Measurements from ENCODE around the gene SDF2L1.
"Not testable (repeated sequence)": the region's sequence is repeated elsewhere in the genome, so short reads cannot be mapped to it uniquely, and the experiment has no call there.

Gene SDF2L1

DNA sequence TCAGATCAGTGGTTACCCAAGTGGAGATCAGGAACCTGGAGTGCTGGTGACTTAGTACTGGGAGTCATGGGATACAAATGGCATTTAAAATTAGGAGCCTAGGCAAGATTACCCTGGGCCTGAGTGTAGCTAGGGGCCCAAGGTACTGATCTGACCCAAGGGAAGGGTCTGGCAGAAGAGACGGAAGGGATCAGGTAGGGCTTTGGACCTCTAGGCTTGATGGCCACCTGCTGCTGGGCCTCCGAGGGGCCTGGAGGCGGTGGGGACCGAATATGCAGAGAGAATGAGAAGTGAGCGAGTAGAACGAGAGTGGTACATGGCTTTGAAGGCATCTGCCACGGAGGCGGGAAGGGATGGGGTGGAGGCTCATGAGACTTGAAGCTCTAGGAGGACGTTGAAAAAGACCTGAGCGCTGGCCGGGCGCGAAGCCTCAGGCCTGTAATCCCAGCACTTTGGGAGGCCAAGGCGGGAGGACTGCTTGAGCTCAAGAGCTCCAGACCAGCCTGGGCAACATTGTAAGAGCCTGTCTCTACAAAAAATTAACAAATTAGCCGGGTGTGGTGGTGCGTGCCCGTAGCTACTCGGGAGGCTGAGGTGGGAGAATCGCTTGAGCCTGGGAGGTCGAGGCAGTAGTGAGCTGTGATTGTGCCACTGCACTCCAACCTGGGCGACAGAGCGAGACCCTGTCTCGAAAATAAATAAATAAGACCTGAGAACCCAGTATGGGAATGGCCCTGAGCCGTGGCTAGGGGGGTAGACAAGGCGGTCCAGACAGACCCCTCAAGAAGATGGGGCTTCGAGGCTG, 23.1 kb downstream of the SDF2L1 start:
- DNase-seq = no peak

DNA sequence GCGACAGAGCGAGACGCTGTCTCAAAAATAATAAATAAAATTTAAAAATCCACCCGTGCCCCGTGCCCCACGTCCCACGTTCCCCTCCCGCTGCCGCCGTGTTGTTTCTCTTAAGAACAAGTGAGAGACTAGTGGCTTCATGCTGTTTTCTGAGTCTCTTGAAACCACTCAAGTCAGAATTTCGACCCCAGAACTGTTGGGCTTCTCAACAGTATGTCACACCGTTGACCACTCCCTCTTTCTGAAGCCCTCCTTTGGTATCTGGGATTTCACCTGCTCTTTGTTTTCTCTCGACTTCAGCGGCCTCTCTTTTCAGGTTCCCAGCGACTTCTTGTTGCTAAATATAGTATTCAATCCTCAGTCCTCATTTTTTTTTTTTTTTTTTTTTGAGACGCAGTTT, 24.7 kb downstream of the SDF2L1 start:
- no peak for DNase-seq

DNA sequence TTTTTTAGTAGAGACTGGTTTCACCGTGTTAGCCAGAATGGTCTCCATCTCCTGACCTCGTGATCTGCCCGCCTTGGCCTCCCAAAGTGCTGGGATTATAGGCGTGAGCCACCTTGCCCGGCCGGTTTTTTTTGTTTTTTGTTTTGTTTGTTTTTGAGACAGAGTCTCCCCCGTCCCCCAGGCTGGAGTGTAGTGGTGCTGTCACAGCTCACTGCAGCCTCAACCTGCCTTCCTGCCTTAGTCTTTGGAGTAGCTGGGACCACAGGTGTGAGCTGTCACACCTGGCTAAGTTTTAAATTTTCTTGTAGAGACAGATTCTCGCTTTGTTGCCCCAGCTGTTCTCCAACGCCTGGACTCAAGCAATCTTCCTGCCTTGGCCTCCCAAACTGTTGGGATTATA, 26.9 kb downstream of the SDF2L1 start:
- no peak for DNase-seq

DNA sequence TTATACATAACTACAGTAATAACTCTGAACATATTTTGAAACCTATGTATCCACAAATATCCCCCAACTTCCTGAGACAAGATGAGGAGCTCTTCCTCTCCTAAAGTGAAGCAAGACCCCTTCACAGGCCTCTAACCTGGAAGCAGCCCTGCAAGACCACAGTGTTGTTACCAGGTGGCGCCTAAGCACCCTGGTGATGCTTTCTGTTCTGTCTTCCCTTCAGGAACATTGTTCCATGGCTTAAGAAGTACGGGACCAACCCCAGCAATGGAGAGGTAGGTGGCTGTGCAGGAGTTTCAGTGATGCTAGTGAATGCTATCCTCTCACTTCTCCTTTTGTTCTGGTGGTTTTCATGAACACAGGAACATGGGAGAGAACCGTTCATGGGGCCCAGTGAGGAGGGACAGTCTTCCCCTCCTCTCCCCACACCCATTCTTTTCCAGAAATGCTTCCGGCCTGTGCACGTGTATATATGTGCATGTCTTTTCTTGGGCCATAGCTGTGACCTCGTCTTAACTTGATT, 30.1 kb downstream of the SDF2L1 start:
- DNase-seq = no peak

DNA sequence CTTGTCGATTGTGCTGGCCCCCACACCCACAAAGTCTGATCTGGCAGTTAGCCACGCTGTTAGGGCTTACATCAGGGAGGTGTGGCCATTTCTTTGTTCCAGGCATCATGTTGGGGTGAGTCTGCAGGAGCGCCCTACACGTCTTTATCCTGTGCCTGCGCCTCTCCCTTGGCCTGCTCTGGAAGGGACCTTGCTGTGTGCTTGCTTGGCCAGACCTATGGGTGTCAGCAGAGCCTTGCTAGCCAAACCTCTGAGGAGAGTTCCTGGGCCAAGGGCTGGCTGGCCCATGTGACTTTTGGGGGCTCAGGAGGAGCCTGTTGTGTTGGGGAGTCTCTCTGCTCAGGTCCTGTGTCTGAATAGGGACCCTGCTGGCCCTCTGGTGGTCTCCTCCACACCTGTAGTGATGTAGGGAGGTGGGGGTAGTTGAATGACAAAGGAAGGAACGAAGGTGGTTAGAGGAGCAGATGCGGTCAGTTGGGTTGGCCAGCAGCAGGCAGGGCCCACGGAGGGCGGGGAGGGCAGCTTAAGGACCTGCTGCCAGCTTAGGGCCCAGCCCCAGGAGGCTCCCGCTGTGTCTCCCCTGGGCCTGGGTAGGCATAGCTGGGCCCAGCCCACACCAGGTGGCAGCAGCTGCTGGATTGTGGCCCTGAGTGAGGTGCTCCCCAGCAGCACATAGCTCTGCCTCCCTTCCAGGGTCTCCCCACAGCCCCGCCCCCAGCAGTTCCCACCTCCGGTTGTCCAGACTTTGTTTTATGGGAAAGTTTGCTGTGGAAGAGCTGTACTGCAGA, 31.6 kb downstream of the SDF2L1 start:
- DNase-seq = no peak

DNA sequence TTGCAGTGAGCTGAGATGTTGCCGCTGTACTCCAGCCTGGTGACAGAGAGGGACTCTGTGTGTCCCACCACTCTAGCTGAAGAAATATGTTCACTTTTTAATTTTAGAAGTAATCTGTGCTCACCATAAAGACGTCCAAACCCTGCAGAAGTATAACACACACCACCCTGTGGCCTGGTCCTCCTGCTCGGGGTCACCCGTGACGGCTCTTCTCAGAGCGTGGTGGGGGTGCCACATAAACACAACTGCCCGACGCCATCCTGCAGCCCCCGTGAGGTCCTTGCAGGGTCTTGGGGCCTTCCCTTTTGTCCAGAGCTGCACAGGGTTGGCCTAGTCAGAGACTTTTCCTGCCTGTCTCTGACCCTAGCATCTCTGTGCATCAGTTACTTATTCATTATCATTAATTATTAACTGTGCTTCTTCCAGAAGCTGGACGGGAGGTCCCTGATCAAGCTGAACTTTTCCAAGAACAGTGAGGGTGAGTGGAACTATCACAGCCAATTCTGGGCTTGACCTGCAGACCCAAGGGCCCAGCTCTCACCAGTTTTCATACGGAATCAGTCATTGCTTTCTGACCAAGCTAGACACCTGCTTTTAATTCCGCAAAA, 32.6 kb downstream of the SDF2L1 start:
- no peak for DNase-seq

DNA sequence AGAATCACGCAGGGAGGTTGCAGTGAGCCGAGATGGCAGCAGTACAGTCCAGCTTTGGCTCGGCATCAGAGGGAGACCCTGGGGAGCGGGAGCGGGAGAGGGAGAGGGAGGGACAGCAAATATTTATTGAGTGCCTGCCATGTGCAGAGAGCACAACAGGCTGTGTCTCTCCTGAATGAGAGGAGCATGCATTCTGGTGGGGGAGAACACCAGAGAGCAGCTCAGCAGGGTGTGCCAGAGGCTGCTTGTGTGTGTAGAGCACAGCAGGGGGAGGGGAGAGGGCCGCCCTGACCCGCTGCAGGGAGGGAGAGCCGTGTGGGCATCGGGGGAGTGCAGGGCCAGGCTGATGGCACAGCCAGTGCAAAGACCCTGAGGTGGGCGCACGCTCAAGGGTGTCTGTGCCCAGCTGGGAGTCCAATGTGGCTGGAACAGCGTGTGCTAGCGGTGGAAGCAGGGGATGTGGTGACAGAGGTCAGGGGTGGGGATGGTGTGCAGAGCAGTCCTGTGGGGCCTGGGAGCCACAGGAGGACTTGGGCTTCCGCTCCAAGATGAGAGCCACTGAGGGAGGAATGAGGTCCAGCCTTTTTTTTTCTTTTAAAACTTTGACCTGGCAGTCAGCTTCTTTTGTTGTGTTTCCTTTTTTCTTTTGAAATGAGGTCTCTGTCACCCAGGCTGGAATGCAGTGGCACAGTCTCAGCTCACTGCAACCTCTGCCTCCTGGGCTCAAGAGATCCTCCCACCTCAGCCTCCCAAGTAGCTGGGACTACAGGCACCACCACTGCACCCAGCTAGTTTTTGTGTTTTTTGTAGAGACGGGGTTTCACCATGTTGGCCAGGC, 35.7 kb downstream of the SDF2L1 start:
- DNase-seq = no peak

DNA sequence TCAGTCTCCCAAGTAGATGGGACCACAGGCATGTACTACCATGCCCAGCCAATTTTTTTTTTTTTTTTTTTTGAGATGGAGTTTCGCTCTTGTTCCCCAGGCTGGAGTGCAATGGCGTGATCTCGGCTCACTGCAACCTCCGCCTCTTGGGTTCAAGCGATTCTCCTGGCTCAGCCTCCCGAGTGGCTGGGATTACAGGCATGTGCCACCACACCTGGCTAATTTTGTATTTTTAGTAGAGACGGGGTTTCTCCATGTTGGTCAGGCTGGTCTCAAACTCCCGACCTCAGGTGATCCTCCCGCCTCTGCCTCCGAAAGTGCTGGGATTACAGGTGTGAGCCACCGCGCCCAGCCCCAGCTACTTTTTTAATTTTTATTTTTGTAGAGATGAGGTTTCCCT, 36.7 kb downstream of the SDF2L1 start:
- DNase-seq = not testable (repeated sequence)

DNA sequence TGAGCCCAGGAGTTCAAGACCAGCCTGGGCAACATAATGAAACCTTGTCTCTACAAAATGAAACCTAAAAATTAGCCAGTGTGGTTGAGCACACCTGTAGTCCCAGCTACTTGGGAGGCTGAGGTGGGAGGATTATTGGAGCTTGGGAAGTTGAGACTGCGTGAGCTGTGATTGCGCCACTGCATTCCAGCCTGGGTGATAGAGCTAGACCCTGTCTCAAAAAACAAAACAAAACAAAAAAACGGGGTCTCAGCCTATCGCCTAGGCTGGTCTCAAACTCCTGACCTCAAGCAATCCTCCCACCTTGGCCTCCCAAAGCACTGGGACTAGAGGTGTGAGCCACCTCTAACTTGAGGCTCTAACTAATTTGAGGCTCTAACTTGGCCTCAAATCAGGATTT, 37.3 kb downstream of the SDF2L1 start:
- no peak for DNase-seq

DNA sequence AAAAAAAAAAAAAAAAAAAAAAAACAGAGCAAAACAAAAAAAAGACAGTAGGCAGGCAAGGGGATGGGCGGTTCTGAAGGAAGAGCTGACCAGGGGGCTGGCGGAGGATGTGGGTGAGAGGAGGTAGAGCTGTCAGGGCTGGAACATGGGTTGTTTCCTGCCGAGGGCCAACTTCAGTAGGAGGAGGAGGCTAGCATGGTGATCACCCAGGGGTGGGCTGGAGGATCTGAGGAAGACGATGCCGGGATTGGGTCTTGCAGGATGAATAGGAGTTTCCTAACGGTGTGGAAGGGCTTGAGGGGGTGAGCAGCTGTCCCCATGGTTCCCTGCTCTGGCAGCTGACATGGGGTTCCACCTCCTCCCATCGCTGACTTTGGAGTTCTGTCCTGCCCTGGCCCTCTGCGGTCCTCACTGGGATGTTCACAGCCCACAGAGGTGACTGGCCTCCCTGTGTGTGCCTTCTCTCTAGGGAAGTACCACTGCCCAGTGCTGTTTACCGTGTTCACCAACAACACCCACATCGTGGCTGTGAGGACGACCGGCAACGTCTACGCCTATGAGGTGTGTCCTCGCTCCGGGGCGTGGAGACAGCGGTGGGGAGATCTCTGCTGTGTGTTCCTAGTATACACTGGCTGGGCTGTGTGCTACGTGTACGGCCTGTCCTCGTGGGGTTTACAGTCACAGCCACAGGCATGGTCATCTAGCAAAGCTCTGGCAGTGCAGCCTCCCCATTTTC, 38.9 kb downstream of the SDF2L1 start:
- no peak for DNase-seq

DNA sequence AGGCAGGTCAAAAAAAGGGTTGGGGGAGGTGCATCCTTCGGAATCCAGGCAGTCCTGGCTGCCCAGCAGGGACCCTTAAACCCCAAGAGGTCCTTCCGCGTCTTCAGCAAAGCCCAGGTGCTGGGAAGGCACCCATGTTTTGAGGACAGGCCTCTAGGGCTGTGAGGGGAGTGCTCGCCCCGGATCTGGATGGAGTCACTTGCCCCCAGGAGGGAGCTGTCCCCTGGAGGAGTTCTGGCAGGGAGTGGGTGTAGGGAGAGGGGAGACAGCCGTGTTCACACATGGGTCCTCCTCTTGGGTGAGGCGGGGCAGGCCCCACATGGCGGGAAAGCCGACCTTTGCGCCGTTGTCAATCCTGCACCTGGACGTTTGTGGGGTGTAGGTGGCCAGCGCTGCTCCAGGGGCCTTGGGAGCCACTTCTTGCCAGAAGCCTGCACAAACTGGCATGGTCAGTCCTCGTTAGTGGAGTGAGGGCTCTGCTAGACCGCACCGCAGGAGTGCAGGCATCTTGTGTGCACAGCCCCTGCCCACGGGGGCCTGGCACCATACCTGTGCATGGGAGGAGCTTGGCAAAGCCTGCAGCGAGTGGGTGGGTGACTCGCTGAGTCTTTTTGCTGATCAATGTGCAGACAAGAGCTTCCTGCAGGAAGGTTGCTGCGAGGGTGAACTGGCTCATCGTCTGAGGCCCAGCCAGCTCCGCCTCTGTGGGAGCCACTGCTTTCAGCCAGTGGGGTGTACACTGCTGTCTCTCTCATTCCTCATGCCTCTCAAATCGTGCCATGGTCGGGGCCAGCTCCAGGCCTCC, 39.7 kb downstream of the SDF2L1 start:
- DNase-seq = no peak

DNA sequence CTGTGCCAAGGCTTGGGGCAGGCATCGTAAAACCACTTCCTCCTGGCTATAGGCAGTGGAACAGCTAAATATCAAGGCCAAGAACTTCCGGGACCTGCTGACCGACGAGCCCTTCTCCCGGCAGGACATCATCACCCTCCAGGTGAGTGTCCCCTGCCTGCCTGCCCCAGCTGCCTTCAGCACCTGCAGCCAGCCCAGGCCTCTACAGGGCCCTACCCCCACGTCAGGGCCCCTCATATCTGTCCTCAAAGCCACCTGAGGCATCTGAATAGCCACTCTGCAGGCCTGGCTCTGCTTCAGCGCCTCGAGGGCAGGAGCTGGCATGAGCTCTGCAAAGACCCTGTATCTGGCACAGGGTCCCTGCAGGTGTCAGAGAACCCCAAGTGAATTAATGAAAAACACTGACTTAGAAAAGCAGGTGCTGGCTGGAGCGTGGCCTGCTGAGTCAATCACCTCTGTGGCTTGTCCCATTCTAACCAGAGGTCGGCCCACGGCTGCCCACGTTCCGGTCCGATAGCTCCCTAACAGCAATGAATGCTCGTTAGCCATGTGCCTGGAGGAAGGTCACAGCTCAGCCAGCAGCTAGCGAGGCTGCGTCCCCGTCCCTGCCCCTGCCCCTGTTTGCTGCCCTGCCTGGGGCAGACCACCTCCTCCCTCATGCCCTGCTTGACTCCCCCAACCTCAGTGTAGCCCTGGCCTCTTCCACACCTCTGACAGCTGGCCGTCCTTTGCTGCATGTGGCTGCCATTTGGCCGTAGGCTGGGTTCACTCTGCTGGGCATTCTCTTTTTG, 40.5 kb downstream of the SDF2L1 start:
- no peak for DNase-seq

DNA sequence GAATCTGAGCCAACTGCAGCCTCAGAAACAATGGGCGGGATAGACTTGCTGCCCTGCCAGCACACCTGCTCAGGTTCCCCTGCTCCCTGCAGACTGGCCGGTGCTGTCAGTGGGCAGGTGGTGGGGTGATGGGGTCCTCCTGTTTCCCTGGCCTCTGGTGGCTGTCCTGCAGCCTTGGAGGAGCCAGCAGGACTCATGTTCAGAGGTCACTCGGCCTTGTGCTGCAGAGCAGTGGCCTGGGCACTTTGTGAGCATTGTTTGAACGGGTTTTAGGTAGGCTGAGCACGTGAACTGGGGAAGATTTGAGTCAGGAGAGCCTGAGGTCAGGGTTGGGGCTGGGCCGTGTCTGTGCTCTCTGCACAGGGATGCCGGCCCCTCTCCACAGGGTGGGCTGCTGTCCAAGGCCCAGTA, 41.3 kb downstream of the SDF2L1 start:
- DNase-seq = no peak

DNA sequence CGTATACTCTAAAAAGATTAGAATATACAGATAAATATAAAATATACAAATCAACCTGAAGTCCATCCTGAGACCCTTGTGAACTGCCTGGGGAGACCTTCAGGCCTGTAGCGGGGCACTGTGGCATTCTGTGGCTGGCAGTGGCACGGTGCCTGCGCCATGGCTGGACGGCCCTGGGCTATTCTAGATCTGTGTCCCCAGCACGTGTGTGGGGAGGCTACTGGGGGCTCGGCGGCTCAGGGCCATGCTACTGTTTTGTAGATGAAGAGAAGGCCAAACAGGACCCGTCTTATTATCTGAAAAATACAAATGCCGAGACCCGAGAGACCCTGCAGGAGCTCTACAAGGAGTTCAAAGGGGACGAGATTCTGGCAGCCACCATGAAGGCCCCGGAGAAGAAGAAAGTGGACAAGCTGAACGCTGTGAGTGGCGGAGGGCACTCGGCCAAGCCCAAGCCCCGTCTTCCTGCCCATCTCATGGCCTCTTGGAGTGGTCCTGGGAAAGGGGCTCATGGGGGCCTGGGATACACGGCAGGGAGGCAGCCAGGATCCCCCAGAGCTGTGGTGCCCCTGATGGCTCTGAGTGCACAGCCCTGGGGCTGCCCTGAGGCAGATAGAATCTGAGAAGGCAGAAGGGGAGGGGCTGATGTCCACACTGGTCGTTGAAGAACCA, 42.5 kb downstream of the SDF2L1 start:
- no peak for DNase-seq

DNA sequence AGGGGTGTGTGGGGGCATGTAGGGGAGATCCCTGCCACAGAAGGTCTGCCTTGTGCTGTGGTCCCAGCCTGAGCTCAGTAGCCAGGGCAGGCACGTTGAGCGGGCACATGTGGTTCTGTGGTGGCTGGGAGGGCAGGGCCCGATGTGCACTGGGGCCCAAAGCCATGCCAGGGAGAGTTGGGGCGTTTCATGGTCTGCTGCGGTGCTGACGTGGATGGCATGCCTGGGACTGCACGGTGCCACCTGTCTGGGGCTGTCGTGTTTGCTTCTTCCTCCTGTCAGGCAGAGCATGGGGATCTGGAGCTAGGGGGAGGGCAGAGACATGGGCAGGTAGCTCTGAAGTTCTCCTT, 43.0 kb downstream of the SDF2L1 start:
- no peak for DNase-seq

DNA sequence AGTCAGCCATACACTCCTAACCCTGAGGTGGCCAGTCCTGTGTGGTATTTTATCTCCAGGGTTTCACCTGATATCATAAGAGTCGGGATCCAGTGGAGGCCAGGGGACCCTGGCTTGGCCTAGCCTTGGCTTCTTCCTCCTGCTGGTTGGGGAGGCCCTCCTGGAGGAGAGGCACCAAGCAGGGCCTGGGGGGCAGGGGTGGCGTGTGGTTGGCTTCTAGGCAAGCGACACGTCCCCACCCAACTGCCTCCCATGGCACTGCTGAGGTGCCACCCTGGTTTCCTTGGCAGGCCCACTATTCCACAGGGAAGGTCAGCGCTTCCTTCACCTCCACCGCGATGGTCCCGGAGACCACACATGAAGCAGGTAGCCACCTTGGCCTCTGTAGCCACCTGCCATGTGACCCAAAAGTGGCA, 44.1 kb downstream of the SDF2L1 start:
- DNase-seq = no peak

DNA sequence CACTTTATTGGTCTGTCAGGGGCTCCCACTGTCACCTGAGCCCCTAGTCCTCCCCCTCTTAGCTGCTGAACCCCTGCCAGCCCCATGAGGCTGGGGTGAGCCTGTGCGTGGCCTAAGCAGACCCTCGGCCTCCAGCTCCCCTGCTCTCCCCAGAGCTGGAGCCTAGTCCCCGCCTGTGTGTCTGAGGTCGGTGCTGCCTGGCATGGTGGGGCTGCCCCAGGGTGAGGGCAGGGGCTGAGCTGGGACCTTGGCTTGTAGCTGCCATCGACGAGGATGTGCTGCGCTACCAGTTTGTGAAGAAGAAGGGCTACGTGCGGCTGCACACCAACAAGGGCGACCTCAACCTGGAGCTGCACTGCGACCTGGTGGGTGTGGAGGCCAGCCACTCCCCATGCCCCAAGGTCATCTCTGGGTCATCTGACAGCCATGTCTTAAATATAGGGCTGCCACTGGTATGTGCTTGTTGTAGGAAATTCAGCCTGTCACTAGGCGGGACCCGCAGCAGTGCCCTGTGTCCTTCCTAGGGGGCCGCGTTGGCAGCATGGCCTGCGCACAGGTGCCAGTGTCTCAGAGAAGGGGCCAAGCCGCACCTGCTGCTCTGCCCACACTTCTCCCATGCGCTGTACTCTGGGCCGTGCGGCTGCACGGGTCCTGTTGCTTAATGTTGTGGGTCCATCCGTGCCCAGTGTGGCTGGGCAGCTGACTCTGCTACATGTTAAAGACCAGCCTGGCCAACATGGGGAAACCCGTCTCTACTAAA, 44.7 kb downstream of the SDF2L1 start:
- no peak for DNase-seq

DNA sequence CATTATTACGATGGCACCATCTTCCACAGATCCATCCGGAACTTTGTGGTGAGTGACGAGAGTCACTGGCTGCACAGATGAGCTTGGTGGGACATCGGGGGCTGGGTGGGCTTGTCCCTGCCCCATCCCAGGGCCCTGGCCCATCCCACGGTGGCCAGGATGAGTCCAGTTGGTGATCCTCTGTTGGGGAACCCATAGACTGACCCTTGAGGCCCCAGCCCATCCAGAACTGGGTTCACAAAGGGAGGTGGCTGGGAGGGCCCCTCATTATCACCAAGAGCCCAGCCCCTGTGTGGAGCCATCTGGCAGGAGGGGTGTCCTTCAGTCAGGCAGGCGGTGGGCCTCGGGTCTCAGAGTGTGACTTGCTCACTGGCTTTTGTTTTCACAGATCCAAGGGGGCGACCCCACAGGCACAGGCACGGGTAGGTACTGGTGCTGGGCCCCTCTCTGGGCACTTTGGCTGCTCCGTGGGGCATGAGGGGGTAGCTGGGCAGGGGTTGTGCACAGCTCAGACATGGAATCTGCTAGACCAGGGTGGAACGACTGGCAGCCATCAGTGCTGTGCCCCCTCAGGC, 45.7 kb downstream of the SDF2L1 start:
- DNase-seq = no peak

DNA sequence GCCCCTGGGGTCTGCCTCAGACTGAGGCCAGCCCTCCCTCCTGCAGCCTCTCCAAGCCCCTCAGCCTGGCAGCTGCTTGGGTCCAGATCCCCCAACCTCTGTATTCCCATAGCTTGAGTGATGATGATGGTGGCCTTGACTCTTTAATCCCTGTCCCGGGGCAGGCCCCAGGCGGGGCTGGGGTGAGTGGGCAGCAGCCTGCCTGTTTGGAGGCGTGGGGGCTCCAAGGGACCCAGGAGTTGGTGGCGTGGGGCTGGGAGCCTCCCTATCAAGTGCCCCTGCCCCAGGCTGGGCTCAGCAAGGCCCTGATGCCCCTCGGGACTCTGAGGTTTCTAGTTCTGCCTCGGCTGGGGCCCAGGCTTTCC, 46.2 kb downstream of the SDF2L1 start:
- DNase-seq = no peak

Measured in activated CD8-positive, alpha-beta memory T cell treated with anti-CD3 and anti-CD28 coated beads for 24 hours (primary cell).